Adipocyte (in vitro differentiated cells): ENCODE measurements around the gene POR.
"Not testable (repeated sequence)": the region's sequence is repeated elsewhere in the genome, so short reads cannot be mapped to it uniquely, and the experiment has no call there.

Experiments used
- DNase-seq: peaks from one replicate; pipeline ENCODE4 v3.0.0-alpha.2; 2015; ENCODE audit warnings: low read depth
- H3K27me3 ChIP-seq: replicated peaks from 2 replicates; pipeline ENCODE4 v1.7.0; 2013; ENCODE audit warnings: mild to moderate bottlenecking, low read length, moderate library complexity; ENCODE audit not compliant: control insufficient read depth, insufficient read depth
- H3K36me3 ChIP-seq: 2 replicates; pipeline ENCODE4 v1.7.0; 2013; ENCODE audit warnings: low read length, mild to moderate bottlenecking, moderate library complexity; ENCODE audit not compliant: control insufficient read depth, insufficient read depth, severe bottlenecking
- H3K4me1 ChIP-seq: 2 replicates; pipeline ENCODE4 v1.7.0; 2013; ENCODE audit warnings: mild to moderate bottlenecking, low read length, moderate library complexity; ENCODE audit not compliant: control insufficient read depth, insufficient read depth
- H3K4me3 ChIP-seq: 2 replicates; pipeline ENCODE4 v1.7.0; 2013; ENCODE audit warnings: mild to moderate bottlenecking, low read length, moderate library complexity
- H3K9ac ChIP-seq: 2 replicates; pipeline ENCODE4 v1.7.0; 2013; ENCODE audit warnings: mild to moderate bottlenecking, low read length, moderate library complexity
- H3K9me3 ChIP-seq: 2 replicates; pipeline ENCODE4 v1.7.0; 2013; ENCODE audit warnings: mild to moderate bottlenecking, low read length, moderate library complexity; ENCODE audit not compliant: control insufficient read depth

The POR gene

DNA sequence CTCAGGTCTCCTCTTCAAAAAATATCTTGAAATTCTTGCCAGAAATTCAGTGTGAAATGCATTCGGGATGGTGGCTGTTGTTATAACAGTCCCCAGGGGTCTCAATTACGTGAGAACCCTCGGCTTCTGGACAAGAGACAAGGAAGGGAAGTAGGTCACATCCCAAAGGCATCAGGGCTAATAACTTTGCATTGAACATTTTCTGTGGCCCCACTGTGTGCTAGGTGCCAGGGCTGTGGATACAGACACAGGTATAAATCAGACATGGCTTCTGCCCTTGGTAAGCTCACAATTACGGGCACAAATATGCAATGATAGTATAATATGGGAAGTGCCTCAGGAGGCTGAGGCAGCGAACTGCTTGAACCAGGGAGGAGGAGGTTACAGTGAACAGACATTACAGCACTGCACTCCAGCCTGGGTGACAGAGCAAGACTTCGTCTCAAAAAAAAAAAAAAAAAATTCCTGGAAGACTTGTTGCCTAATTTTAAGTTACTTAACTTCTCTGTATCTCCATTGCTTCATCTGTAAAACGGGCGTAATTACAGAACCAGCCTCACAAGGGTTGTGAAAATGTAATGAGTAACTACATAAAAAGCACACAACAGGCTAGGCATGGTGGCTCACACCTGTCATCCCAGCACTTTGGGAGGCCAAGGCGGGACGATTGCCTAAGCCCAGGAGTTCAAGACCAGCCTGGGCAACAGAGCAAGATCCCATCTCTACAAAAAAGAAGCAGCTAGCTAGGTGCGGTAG is 38.7 kb upstream of the POR start:
- H3K9me3 ChIP-seq, result no peaks in the 10 kb centered on the region
- H3K9ac ChIP-seq, result no peak overlapping the region
- no peaks in the 10 kb centered on the region for H3K27me3 ChIP-seq
- no peak overlapping the region for H3K4me3 ChIP-seq
- peaks cover 30% of the 10 kb centered on the region for H3K4me1 ChIP-seq
- no peak for DNase-seq
- H3K36me3 ChIP-seq, result peaks cover 4% of the 10 kb centered on the region

DNA sequence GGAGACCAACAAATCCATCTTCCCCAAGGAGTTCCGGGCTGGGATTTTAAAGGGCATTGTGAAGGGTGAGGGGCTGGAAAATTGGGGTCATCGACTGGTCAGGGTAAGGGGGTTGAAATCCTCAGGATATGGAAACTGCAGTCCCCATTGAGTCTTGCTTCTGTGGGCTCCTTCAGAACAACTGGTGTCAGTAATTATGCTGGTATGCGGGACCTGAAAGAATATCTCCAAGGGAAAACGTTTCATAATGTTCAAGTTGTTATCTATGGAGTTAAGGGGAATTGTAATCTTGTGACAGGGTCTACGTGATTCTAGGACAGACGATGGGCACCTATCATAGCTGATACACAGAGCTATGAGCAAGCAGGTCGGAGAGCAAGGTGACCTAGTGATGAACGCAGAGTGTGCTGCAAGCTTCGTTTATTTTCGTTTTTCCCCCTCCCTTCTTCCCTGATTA is 36.6 kb upstream of the POR start:
- Histone ChIP-seq H3K4me3 (peak overlapping the region; percentile 83), H3K9me3 (no peaks in the 10 kb centered on the region), H3K4me1 (peaks cover 22% of the 10 kb centered on the region), H3K36me3 (peaks cover 24% of the 10 kb centered on the region), H3K27me3 (no peaks in the 10 kb centered on the region), H3K9ac (peak overlapping the region; percentile 82)
- no peak for DNase-seq

DNA sequence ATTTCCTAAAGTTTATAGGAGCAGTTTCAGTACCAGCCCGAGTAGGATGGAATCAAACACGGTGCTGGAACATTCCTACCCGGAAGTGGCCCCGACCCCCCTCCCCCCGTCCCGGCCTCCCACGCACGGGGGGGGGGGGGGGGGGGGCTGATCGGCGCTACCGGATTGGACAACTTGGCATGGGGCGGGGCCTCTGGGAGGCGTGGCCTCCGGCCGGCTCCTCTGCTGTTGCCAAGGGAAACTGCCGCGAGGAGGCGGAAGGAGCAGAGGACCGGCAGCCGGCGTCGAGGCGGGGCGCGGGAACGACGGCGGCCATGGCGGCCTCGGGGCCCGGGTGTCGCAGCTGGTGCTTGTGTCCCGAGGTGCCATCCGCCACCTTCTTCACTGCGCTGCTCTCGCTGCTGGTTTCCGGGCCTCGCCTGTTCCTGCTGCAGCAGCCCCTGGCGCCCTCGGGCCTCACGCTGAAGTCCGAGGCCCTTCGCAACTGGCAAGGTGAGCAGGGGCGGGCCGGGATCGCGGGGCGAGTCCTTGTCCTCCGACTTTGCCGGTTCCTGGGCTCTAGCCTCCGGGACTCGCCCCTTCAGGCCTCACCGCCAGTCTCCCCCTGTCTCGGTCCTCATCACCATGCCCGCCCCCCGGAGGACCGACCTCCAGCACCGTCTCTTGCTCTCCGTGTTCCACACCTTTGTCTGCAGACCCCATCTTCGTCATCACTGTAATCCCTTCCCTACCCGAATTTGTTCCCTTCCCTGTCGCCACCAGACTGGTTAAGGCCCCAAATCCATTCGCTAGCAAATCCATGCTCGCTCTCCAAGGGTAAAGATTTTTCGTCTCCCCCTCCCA is 36.0 kb upstream of the POR start, which contains the start of gene RHBDD2:
Gene RHBDD2 (plus strand): TSS at position 266 of the 843 bp plus-strand sequence. CDS start 49 bp downstream, at position 315.
- H3K27me3 ChIP-seq, result no peaks in the 10 kb centered on the region
- H3K4me1 ChIP-seq, result peaks cover 22% of the 10 kb centered on the region
- peak within 1 kb of the TSS; percentile 94 for H3K9ac ChIP-seq
- H3K36me3 ChIP-seq, result peaks cover 31% of the 10 kb centered on the region
- peak within 1 kb of the TSS; percentile 97 for H3K4me3 ChIP-seq
- no peaks in the 10 kb centered on the region for H3K9me3 ChIP-seq
- peak; percentile 98 for DNase-seq

DNA sequence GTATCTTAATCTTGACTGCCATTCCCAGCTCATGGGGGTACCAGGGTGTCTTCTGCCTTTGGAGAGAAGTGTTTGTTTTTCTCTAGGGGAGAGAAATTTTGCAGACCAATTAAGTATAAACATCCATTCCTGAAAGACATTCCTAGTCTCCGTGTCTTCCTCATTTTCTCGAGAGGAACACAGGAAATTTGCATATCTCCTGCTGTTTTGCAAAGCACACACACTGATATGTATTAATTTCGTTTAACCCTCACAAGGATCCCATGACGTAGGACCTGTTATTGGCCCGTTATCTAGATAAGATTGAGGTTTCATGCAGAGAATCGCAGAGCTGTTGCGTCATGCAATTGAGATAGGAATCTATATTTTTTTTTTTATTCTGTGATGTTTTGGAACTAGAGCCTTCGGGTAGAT is 35.2 kb upstream of the POR start:
- DNase-seq, result peak; percentile 67
- peak overlapping the region; percentile 94 for H3K9ac ChIP-seq

DNA sequence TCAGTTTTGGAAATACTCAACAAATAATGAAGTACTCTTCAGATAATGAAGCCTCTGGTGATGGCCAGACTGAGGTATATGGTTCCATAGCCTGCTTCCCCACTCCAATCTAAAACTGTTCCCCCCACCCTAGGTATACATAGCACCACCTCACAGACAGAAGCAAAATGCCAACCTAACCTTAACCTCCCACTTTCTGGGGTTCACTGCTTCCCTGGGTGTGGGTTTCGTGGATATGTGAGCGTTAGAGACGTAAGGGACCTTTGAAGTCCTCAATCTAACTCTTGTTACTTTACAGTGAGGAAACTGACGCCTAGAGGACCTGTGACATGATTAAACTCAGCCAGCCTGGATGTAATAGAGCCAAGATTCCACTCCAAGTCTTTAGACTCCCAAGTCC is 34.7 kb upstream of the POR start:
- Histone ChIP-seq H3K36me3 (peaks cover 43% of the 10 kb centered on the region), H3K4me3 (peak overlapping the region; percentile 97), H3K27me3 (no peaks in the 10 kb centered on the region), H3K4me1 (peaks cover 22% of the 10 kb centered on the region), H3K9me3 (no peaks in the 10 kb centered on the region), H3K9ac (peak overlapping the region; percentile 94)
- no peak for DNase-seq

More for the DNA sequence above, 35.2 kb upstream of the POR start:
- no peaks in the 10 kb centered on the region for H3K9me3 ChIP-seq
- no peaks in the 10 kb centered on the region for H3K27me3 ChIP-seq
- peaks cover 39% of the 10 kb centered on the region for H3K36me3 ChIP-seq
- peaks cover 22% of the 10 kb centered on the region for H3K4me1 ChIP-seq
- H3K4me3 ChIP-seq, result peak overlapping the region; percentile 97

DNA sequence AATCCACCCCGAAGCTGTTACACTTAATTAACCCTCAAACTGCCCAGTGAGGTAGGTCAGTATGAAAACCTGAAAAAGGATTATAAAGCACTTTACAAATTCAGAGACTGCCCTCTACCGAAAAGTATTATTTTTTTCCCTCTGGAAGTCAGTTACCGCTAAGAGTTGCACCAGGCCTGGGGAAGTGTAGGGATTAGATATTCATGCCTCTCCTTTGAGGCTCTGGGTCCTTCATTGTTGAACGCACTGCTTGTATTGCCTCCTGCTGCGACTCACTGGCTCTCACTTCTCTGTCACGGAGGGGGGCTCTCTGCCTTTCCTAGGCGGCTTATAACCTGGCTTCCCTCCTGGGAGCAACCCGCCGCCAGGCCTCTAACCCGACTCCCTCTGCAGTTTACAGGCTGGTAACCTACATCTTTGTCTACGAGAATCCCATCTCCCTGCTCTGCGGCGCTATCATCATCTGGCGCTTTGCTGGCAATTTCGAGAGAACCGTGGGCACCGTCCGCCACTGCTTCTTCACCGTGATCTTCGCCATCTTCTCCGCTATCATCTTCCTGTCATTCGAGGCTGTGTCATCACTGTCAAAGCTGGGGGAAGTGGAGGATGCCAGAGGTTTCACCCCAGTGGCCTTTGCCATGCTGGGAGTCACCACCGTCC is 33.4 kb upstream of the POR start:
- no peak overlapping the region for H3K9ac ChIP-seq

DNA sequence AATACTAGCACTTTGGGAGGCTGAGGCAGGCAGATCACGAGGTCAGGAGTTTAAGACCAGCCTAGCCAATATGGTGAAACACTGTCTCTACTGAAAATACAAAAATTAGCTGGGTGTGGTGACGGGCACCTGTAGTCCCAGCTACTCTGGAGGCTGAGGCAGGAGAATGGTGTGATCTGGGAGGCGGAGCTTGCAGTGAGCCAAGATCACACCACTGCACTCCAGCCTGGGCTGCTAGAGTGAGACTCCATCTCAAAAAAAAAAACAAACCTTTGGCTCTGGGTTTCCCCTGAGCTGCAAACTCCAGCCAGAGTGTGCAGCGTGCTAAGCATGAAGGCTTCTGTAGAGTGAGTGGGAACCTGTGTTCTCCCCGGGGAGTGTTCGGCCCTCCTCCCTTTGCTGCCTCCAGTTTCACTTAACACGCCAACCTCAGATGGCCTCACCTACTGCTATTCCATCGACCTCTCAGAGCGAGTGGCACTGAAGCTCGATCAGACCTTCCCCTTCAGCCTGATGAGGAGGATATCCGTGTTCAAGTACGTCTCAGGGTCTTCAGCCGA is 31.6 kb upstream of the POR start:
- Histone ChIP-seq H3K36me3 (peaks cover 66% of the 10 kb centered on the region), H3K4me1 (peaks cover 17% of the 10 kb centered on the region)
- DNase-seq, H3K27me3 ChIP-seq, H3K4me3 ChIP-seq, H3K9me3 ChIP-seq, H3K9ac ChIP-seq: not testable (repeated sequence)

More for the DNA sequence above, 33.4 kb upstream of the POR start:
- peak; percentile 57 for DNase-seq
- Histone ChIP-seq H3K4me1 (peaks cover 22% of the 10 kb centered on the region), H3K27me3 (no peaks in the 10 kb centered on the region), H3K4me3 (no peak overlapping the region), H3K36me3 (peaks cover 55% of the 10 kb centered on the region), H3K9me3 (no peaks in the 10 kb centered on the region)

DNA sequence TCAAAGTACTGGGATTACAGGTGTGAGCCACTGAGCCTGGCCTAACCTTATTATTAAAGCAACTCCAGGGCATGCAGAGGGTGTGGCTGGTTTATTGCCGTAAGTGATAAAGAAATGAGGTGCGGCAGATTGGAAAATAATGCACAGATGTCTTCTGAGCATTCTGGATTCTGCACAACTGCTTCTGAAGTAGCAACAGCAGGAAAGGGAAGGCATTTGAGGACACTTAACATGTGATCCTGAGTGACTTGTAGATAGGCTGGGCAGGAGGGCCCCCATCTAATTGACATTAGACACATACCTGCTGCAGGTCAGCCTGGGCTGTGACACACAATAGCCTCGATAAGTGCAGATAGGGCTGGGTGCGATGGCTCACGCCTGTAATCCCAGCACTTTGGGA is 30.5 kb upstream of the POR start:
- Histone ChIP-seq H3K9me3 (no peaks in the 10 kb centered on the region), H3K4me1 (peaks cover 12% of the 10 kb centered on the region), H3K27me3 (no peaks in the 10 kb centered on the region), H3K36me3 (peaks cover 70% of the 10 kb centered on the region), H3K9ac (no peak overlapping the region), H3K4me3 (no peak overlapping the region)
- DNase-seq, result no peak

DNA sequence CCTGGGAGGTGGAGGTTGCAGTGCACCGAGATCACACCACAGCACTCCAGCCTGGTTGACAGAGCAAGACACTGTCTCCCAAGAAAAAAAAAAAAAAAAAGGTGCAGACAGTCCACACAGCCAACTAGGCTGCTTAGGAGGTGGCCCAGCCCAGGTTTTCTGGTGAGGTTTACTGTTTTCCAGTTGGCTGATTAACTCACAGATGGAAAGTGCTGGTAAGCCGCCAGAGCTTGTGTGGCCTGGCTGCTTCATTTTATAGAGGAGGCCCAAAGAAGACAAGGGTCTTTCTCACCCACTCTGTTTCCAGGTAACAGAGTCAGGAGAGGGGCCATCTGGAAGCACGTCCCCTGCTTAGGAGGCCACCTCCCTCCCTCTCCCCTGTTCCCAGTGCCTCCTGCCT is 29.9 kb upstream of the POR start:
- H3K4me3 ChIP-seq, result no peak overlapping the region
- no peaks in the 10 kb centered on the region for H3K27me3 ChIP-seq
- H3K36me3 ChIP-seq, result peaks cover 70% of the 10 kb centered on the region
- DNase-seq, result no peak
- H3K9me3 ChIP-seq, result no peaks in the 10 kb centered on the region
- peaks cover 11% of the 10 kb centered on the region for H3K4me1 ChIP-seq
- H3K9ac ChIP-seq, result no peak overlapping the region

DNA sequence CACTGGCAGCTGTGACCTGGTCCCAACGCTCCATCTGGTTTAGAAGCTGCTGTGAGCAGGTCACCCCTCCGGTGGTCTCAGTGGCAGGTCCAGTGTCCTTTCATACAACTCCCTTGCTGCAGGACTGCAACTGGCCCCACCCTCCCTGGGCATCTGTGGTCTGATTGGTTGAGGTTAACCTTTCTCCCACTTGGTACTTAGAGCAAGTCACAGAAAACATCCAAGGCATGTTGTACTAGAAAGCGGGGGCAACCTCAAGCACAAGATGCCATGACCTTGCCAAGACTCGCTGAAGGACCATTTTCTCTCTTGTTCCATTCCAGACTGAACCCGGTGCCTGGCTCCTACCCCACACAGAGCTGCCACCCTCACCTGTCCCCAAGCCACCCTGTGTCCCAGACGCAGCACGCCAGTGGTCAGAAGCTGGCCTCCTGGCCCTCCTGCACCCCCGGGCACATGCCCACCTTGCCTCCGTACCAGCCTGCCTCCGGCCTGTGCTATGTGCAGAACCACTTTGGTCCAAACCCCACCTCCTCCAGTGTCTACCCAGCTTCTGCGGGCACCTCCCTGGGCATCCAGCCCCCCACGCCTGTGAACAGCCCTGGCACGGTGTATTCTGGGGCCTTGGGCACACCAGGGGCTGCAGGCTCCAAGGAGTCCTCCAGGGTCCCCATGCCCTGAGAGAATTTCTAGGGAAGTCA is 27.1 kb upstream of the POR start:
- DNase-seq, result no peak
- H3K9me3 ChIP-seq, result no peaks in the 10 kb centered on the region
- no peak overlapping the region for H3K4me3 ChIP-seq

More for the DNA sequence above, 27.1 kb upstream of the POR start:
- Histone ChIP-seq H3K36me3 (peaks cover 51% of the 10 kb centered on the region), H3K27me3 (no peaks in the 10 kb centered on the region), H3K4me1 (peaks cover 12% of the 10 kb centered on the region), H3K9ac (no peak overlapping the region)
